ENCODE results near the gene WEE1.

The WEE1 gene

GRCh38 chr11:9581556-9582161 is 8.2 kb downstream of the WEE1 start:
- TF ChIP-seq, protein P1, sequence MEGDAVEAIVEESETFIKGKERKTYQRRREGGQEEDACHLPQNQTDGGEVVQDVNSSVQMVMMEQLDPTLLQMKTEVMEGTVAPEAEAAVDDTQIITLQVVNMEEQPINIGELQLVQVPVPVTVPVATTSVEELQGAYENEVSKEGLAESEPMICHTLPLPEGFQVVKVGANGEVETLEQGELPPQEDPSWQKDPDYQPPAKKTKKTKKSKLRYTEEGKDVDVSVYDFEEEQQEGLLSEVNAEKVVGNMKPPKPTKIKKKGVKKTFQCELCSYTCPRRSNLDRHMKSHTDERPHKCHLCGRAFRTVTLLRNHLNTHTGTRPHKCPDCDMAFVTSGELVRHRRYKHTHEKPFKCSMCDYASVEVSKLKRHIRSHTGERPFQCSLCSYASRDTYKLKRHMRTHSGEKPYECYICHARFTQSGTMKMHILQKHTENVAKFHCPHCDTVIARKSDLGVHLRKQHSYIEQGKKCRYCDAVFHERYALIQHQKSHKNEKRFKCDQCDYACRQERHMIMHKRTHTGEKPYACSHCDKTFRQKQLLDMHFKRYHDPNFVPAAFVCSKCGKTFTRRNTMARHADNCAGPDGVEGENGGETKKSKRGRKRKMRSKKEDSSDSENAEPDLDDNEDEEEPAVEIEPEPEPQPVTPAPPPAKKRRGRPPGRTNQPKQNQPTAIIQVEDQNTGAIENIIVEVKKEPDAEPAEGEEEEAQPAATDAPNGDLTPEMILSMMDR (IDR thresholded peaks at IDR 0.05; ENCODE audit: low read depth, low read length): no peak
- no peak for DNase-seq (ENCODE audit: extremely low read depth, low read depth)

GRCh38 chr11:9590717-9591116 is 17.2 kb downstream of the WEE1 start:
- TF ChIP-seq, protein P1 (IDR thresholded peaks at IDR 0.05; ENCODE audit: low read depth, low read length): no peak

DNA sequence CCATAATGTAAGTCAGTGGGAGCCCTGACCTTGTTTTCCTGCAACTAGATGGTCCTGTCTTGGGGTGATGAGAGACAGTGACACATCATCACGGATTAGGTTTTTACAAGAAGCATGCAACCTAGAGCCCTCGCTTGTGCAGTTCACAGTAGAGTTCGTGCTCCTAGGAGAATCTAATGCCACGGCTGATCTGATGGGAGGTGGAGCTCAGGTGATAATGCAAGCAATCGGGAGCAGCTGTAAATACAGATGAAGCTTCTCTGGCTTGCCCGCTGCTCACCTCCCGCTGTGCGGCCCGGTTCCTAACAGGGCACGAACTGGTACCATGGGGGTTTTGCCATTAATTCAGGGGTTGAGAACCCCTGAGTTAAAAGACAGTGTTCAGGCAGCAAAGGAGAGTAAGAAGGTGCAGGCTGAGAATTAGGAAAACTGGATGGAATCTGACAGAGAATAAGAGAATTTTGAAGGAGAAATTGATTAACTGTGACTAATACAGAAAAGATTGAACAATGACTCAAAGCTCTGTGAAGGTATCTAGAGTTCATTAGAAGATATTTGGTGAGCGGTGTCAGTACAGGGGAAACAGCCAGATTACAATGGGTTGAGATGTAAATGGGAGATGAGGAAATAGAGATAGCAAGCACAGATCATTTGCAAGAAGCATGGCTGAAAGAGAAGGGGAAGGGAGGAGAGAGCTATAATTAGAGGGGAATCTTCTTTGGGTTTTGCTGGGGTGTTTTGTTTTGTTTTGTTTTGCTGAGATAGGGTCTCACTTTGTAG is 21.0 kb downstream of the WEE1 start:
- TF ChIP-seq, protein P1 (IDR thresholded peaks at IDR 0.05; ENCODE audit: low read depth, low read length): no peak
- no peak for DNase-seq (ENCODE audit: extremely low read depth, low read depth)

More at GRCh38 chr11:9590717-9591116, 17.2 kb downstream of the WEE1 start:
- no peak for DNase-seq (ENCODE audit: extremely low read depth, low read depth)

DNA sequence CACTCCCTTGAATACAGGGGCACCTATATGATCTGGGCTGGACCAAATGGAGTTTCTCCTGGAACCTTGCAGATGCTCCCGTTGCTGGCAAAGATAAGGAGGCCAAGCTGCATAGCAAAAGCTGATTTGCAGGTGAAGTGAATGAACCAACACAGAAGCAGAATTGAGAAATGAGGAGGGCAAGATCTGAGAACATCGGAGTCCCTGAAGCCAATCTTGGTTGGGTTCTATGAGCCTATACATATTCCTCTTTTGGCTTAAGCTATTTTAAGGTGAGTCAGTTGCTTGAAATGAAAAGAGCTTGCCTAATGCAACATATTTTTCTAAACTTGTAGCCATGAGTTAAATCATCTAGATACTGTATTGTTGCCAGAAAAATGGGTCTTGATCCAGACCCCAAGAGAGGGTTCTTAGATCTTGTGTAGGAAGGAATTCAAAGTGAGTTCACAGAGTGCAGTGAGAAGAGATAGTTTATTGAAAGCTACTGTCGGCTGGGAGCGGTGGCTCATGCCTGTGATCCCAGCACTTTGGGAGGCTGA is 23.5 kb downstream of the WEE1 start:
- DNase-seq (ENCODE audit: extremely low read depth, low read depth): no peak
- TF ChIP-seq, protein P1 (IDR thresholded peaks at IDR 0.05; ENCODE audit: low read depth, low read length): no peak

- TF ChIP-seq, protein P1 (IDR thresholded peaks at IDR 0.05; ENCODE audit: low read depth, low read length): no peak
- DNase-seq (ENCODE audit: extremely low read depth, low read depth): no peak
Measured at GRCh38 chr11:9600166-9600565, 26.7 kb downstream of the WEE1 start.

- DNase-seq (ENCODE audit: extremely low read depth, low read depth): no peak
- TF ChIP-seq, protein P1 (IDR thresholded peaks at IDR 0.05; ENCODE audit: low read depth, low read length): no peak
Measured at GRCh38 chr11:9600644-9601036, 27.2 kb downstream of the WEE1 start.

All from AG09319 (cell line).